ENCODE data around the gene ZNF579. TPM values are rescaled to one million over a fixed set of nuclear protein-coding genes. Genes with fewer than 3 reads are reported as not detected.

The ZNF579 gene
- total and polyA plus RNA-seq, 10 of the 15 experiments (the other 5 are each of a cell fraction or from before 2014, with no cell fraction given): 0.11 to 11.7 (median 1.5) TPM

GRCh38 chr19:55606471-55606787, 25.8 kb upstream of the ZNF579 start:
- CTCF ChIA-PET: interaction anchor here (0.6 to 4.6 kb wide), 22 partner anchors 12 to 267 kb away, joined by 3 to 76 read pairs (median 5); partner anchors contain the start of genes ISOC2, KMT5C, TMEM238 and U2AF2
- no peaks in the 10 kb centered on the region for H3K27me3 ChIP-seq (replicated peaks in 1 of 2; ENCODE audit: control insufficient read depth in 2 of 2, insufficient read depth in 2 of 2, low read length in 1 of 2)
- H3K36me3 ChIP-seq (ENCODE audit: control insufficient read depth in 2 of 2, insufficient read depth in 2 of 2, low read length in 1 of 2): peaks cover 0 to 12% of the 10 kb centered on the region in 2 experiments
- SMC1A ChIA-PET (ENCODE audit: uncharacterized antibody, unreplicated experiment): interaction anchor here (0.8 to 2.2 kb wide), 13 partner anchors 8 to 130 kb away, joined by 3 to 10 read pairs (median 5); partner anchors contain the start of genes ZNF628 and ZNF784
- no peak for FAIRE-seq
- peaks cover 2% of the 10 kb centered on the region; the same call in 1 of the 3 replicates for H3K9me3 ChIP-seq (replicated peaks; ENCODE audit: control insufficient read depth, insufficient read depth, low read length)
- peaks cover 4% of the 10 kb centered on the region; the same call in 1 of the 2 replicates for H3K4me1 ChIP-seq (ENCODE audit: control insufficient read depth, insufficient read depth, low read length)
- H3K27ac ChIP-seq (ENCODE audit: control insufficient read depth, insufficient read depth): peak overlapping the region; percentile 90; the same call in 1 of the 2 replicates
- no TSS peak for BruUV-seq (replicated peaks)
- in situ Hi-C loops (cut with MboI): no loop called here
- no peak for DNase-seq (ENCODE audit: low read depth, low spot score)
- WGBS (ENCODE audit: insufficient coverage, insufficient replicate concordance, low lambda C conversion rate, missing lambda C conversion rate): 13% methylated on average over 12 of the region's 12 CpGs
- TF ChIP-seq HCFC1 (IDR thresholded peaks at IDR 0.05; ENCODE audit: low read length) (0 out of 2 replicates have a peak, but pooled peaks have one; percentile 1), RELB (IDR thresholded peaks at IDR 0.05; ENCODE audit: low read depth) (peak; percentile 5; the same call in 1 of the 2 replicates), SIN3A (IDR thresholded peaks at IDR 0.05; ENCODE audit: low read depth, low read length) (peak; percentile 17; the same call in 1 of the 2 replicates), CBX5 (IDR thresholded peaks at IDR 0.05; ENCODE audit: low read depth) (no peak), RUNX3 (IDR thresholded peaks at IDR 0.05; ENCODE audit: low read length) (peak; percentile 11; the same call in 1 of the 2 replicates), ZNF207 (IDR thresholded peaks at IDR 0.05; ENCODE audit: borderline replicate concordance) (0 out of 2 replicates have a peak, but pooled peaks have one; percentile 12), NR2C2 (IDR thresholded peaks at IDR 0.05; ENCODE audit: borderline replicate concordance, control insufficient read depth, insufficient read length, low read depth) (no peak), POLR2A (IDR thresholded peaks at IDR 0.05; ENCODE audit: low read depth, low read length) (peak; percentile 36; the same call in 1 of the 2 replicates), ZNF687 (IDR thresholded peaks at IDR 0.05) (0 out of 2 replicates have a peak, but pooled peaks have one; percentile 27), TARDBP (IDR thresholded peaks at IDR 0.05; ENCODE audit: borderline replicate concordance) (no peak), PBX3 (IDR thresholded peaks at IDR 0.05; ENCODE audit: insufficient replicate concordance, low read depth, low read length) (no peak), REST (IDR thresholded peaks at IDR 0.05; ENCODE audit: low read depth, low read length) (no peak), HDGF (IDR thresholded peaks at IDR 0.05) (peak; percentile 92; the same call in 1 of the 2 replicates)
- POLR2A ChIA-PET: interaction anchor here (0.6 to 2.4 kb wide), 13 partner anchors 18 to 199 kb away, joined by 3 to 21 read pairs (median 4); partner anchors contain the start of genes UBE2S, ZNF580, ZNF628 and ZNF784
- intact Hi-C loops (cut with micrococcal nuclease; ENCODE audit: unreplicated experiment): loop anchor here (1.0 kb wide), 1 partner anchor 89 kb away; no protein-coding TSS in a partner anchor
- H3K4me2 ChIP-seq (ENCODE audit: control insufficient read depth, insufficient read depth): peak overlapping the region; percentile 86
- no peak overlapping the region for H2AFZ ChIP-seq (ENCODE audit: control insufficient read depth, low read depth, low read length)
- RAD21 ChIA-PET (ENCODE audit: unreplicated experiment): interaction anchor here (0.7 to 3.3 kb wide), 12 partner anchors 14 to 326 kb away, joined by 3 to 29 read pairs (median 4); partner anchors contain the start of genes CCDC106, HSPBP1, ZNF628 and ZNF784
- peaks cover 29% of the 10 kb centered on the region for H3K79me2 ChIP-seq (ENCODE audit: control insufficient read depth, insufficient read depth, low read length)
- no peaks in the 10 kb centered on the region for H4K20me1 ChIP-seq (ENCODE audit: control insufficient read depth, insufficient read depth)
- no peak for ATAC-seq
- peak overlapping the region; percentile 77 for H3K9ac ChIP-seq (ENCODE audit: control insufficient read depth, insufficient read depth, low read length)
- H3K4me3 ChIP-seq: peak overlapping the region; percentile 69
